NT2/D1 (cell line): ENCODE results near the gene ARAP3.

Experiments used
- SUZ12 ChIP-seq: IDR thresholded peaks from 2 replicates; pipeline ENCODE4 v1.6.1; 2011; ENCODE audit not compliant: insufficient read length, insufficient read depth; ENCODE audit errors: extremely low read depth
- YY1 ChIP-seq: IDR thresholded peaks from 2 replicates; pipeline ENCODE4 v1.6.1; 2011; ENCODE audit not compliant: insufficient read length, insufficient read depth

- no peak for TF ChIP-seq SUZ12
- TF ChIP-seq YY1, result no peak
Measured at GRCh38 chr5:141617128-141617527, 64.9 kb downstream of the ARAP3 start.
